GM12864 (cell line): ENCODE data around the gene VSTM2B.

Experiments
- DNase-seq: peaks from one replicate; pipeline ENCODE4 v3.0.0-alpha.2; 2011; ENCODE audit warnings: low read depth
- H3K4me3 ChIP-seq: 2 replicates; pipeline ENCODE4 v1.5.1; 2011; ENCODE audit warnings: mild to moderate bottlenecking, low read depth, low read length, control low read depth
- TF ChIP-seq, protein P1 (sequence below): IDR thresholded peaks from 2 replicates; pipeline ENCODE4 v1.5.1; 2011; ENCODE audit warnings: low read depth, mild to moderate bottlenecking, moderate library complexity, low read length, control low read depth, inconsistent platforms; ENCODE audit errors: missing control alignments

The VSTM2B gene

DNA sequence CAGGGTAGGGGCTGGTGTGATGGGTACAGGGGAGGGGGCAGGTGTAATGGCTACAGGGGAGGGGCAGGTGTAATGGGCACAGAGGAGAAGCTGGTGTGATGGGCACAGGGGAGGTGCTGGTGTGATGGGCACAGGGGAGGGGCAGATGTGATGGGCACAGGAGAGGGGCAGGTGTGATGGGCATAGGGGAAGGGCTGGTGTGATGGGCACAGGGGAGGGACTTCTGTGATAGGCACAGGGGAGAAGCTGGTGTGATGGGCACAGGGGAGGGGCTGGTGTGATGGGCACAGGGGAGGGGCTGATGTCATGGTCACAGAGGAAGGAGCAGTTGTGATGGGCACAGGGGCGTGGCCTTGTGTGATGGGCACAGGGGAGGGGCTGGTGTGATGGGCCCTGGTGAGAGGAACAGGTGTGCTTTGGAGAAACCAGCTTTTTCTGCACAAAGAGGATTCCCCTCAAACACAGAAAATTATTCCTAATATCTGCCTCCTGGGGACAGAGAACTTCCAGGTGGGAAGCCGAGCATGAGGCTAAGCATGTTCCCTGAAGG, 41.6 kb downstream of the VSTM2B start:
- DNase-seq: no peak
- no peak overlapping the region for H3K4me3 ChIP-seq
- TF ChIP-seq, protein P1, sequence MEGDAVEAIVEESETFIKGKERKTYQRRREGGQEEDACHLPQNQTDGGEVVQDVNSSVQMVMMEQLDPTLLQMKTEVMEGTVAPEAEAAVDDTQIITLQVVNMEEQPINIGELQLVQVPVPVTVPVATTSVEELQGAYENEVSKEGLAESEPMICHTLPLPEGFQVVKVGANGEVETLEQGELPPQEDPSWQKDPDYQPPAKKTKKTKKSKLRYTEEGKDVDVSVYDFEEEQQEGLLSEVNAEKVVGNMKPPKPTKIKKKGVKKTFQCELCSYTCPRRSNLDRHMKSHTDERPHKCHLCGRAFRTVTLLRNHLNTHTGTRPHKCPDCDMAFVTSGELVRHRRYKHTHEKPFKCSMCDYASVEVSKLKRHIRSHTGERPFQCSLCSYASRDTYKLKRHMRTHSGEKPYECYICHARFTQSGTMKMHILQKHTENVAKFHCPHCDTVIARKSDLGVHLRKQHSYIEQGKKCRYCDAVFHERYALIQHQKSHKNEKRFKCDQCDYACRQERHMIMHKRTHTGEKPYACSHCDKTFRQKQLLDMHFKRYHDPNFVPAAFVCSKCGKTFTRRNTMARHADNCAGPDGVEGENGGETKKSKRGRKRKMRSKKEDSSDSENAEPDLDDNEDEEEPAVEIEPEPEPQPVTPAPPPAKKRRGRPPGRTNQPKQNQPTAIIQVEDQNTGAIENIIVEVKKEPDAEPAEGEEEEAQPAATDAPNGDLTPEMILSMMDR: no peak

DNA sequence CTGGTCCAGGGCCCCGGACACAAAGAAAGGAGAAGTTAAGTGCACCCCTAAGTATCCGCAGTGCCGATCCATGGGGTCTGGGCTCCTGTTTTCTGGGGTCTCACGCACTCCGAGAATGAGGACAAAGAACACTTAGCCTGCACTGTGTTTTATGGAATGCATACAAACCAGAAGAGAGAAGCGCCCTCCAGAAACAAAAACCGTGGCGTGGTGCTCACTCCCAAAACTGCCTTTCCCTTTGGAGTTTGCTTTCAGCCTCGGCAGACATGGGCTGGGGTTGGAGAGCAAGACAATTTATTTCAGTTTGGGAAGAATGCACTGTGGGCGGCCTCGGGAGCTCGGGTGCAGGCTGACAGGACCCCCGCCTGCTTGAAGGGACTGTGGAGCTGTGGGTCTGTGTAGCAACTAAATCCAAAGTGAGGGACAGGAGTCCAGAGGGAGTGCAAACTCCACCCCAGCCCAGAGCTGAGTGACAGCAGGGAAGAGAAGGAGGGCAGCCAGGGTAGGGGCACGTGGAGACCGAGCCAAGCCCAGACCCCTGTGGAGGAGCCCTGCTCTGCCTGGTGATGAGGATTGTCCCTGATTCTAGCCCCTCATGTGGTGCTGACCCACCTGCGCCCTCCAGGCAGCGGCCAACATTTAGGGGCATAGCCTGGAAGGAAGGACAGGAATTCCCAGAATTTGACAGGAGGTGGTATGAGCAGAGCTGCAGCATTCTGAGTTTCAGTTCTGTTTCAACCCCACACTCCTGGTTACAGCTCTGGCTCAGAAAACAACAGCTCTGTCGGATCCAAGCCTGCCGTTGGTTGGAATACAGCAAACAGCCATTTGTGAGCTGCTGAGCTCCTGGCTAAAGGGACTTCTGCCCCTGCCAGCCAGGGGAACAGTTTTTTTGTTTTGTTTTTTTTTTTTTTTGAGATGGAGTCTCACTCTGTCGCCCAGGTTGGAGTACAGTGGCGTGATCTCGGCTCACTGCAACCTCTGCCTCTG, 42.5 kb downstream of the VSTM2B start:
- no peak overlapping the region for H3K4me3 ChIP-seq
- DNase-seq: no peak
- TF ChIP-seq, protein P1: no peak

DNA sequence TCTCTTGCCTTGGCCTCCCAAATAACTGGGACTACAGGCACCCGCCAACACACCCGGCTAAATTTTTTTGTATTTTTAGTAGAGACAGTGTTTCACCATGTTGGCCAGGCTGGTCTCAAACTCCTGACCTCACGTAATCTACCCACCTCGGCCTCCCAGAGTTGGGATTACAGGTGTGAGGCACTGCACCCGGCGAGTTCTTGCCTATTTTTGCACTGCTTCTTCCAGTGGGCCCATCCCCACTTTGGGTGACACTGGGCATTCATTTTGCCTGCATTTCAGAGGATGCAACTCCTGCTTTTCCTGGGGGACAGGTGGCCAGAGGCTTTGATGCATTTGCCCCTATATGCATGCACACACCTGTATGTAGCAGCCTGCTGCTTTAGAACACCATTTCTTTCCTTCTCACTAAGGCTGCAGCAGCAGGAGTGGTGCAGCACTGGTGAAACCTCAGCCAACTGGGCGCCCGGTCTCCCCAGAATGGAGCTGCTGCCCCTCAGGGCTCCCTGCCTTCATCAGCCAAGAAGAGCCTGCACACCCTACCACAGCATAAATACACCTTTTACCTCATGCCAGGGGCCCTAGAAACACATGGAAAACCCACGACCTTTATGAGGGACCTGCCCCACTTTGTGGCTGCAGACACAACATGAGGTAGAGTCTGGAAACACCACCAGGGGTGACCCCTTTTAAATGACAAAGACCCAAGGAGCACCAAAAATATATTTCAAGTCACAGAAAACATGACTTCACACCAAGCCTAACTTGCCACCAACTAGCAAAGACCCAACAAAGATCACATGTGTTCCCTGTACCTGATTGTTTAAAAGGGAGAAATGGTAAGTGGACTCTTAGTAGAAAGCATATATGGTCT, 43.5 kb downstream of the VSTM2B start:
- TF ChIP-seq, protein P1: no peak
- no peak for DNase-seq
- H3K4me3 ChIP-seq: no peak overlapping the region

DNA sequence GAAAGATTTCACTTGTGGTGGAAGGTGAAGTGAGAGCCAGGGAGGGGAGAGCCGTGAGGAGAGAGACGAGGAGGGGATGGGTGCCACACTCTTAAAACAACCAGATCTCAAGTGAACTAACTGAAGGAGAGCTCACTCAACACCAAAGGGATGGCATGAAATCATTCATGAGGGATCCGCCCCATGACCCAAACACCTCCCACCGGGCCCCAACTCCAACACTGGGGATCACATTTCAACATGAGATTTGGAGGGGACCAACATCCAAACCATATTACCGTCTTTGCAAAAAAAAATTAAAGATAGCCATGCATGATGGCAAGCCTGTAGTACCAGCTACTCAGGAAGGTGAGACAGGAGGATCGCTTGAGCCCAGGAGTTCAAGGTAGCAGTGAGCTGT, 45.4 kb downstream of the VSTM2B start:
- H3K4me3 ChIP-seq: no peak overlapping the region
- TF ChIP-seq, protein P1: no peak
- DNase-seq: no peak

DNA sequence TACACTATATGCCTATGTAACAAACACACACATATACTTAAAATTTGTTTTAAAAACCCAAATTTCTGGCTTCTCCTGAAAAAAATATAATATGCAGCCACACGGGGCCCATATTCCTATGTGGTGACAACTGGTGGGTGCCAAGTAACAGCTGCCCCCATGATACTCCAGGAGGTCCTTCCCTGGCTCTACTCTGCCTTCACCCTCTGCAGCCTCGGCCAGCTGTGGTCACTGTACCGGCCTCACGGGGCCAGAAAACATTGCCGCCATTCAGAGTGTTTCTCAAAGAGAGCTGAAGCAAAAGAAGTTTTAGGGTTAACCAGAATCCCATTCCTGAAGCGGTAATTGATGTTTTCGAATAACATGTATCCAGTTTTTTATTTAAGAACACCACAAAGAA, 47.7 kb downstream of the VSTM2B start:
- DNase-seq: no peak
- H3K4me3 ChIP-seq: no peak overlapping the region
- TF ChIP-seq, protein P1: no peak

DNA sequence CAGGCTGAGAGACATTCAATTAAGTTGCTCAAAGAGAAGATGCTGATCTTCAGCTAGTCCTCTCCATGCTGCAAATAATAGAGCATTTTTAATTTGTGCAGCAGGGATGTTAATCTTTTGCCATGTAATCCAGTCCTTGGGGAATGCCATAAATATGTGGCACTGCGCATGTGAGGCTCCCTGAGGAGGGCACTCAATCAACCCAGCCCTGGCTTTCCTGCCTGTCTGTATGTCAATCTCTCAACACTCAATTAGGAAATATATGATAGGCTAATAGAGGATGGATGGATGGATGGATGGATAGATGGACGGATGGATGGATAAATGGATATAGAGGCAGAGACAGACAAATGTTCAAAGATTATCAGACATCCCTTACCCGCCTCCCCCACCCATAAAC, 48.7 kb downstream of the VSTM2B start:
- TF ChIP-seq, protein P1: no peak
- H3K4me3 ChIP-seq: no peak overlapping the region
- DNase-seq: no peak
